Stimulated activated CD4-positive, alpha-beta T cell treated with anti-CD3 and anti-CD28 coated beads, TNF-alpha, amount 100 ng/mL, for 4 hours (primary cell): ENCODE results near the gene HOXD3.

ENCODE experiments used
- DNase-seq, 3 experiments: peaks; one replicate each; pipeline ENCODE4 v3.0.0-alpha.2; 2020; ENCODE audit warnings: low read depth in 3 of 3

Gene HOXD3

GRCh38 chr2:176162911-176163671 is 6.0 kb downstream of the HOXD3 start:
- DNase-seq: no peak

GRCh38 chr2:176163672-176164056 is 6.6 kb downstream of the HOXD3 start:
- DNase-seq: no peak

- DNase-seq: no peak
Observed at GRCh38 chr2:176164201-176164600, 7.1 kb downstream of the HOXD3 start.

- DNase-seq: no peak
Observed at GRCh38 chr2:176164611-176165369, 7.7 kb downstream of the HOXD3 start.

- no peak for DNase-seq
Observed at GRCh38 chr2:176165370-176166050, 8.4 kb downstream of the HOXD3 start.

GRCh38 chr2:176166272-176166671 is 9.2 kb downstream of the HOXD3 start:
- no peak for DNase-seq

- DNase-seq: no peak
Observed at GRCh38 chr2:176167398-176167797, 10.3 kb downstream of the HOXD3 start.

- no peak for DNase-seq
Observed at GRCh38 chr2:176169181-176169580, 12.1 kb downstream of the HOXD3 start.

- DNase-seq: no peak
Observed at GRCh38 chr2:176169711-176170110, 12.6 kb downstream of the HOXD3 start.

- DNase-seq: no peak
Observed at GRCh38 chr2:176170602-176171305, 13.6 kb downstream of the HOXD3 start.

- DNase-seq: no peak
Observed at GRCh38 chr2:176171351-176172006, 14.4 kb downstream of the HOXD3 start.

GRCh38 chr2:176172007-176172894 is 15.1 kb downstream of the HOXD3 start:
- no peak for DNase-seq

GRCh38 chr2:176172895-176173566 is 15.9 kb downstream of the HOXD3 start:
- no peak for DNase-seq

- no peak for DNase-seq
Observed at GRCh38 chr2:176173567-176174381, 16.7 kb downstream of the HOXD3 start.

- DNase-seq: no peak
Observed at GRCh38 chr2:176174382-176174823, 17.3 kb downstream of the HOXD3 start.

- DNase-seq: no peak
Observed at GRCh38 chr2:176174824-176175708, 18.0 kb downstream of the HOXD3 start.

GRCh38 chr2:176175709-176176607 is 18.9 kb downstream of the HOXD3 start:
- no peak for DNase-seq
